A673 (cell line): ENCODE results near the gene PARVA.
A peak's percentile ranks its signal among the peaks of the same experiment; 100 is the strongest.

Source experiments
- EZH2 ChIP-seq: fragments of 200-600 bp; sonication (generic); IDR thresholded peaks from 2 replicates; pipeline ENCODE4 v1.6.1; 2017; ENCODE audit warnings: borderline replicate concordance, low read depth, mild to moderate bottlenecking, mixed read lengths, antibody characterized with exemption, low read length; ENCODE audit not compliant: poor library complexity, severe bottlenecking
- TF ChIP-seq, protein P1 (sequence below): fragments of 300-800, 200-600 bp; sonication (generic); conservative IDR thresholded peaks from 2 replicates; pipeline ENCODE4 v1.5.1; 2017; ENCODE audit warnings: low read depth, mild to moderate bottlenecking, antibody characterized with exemption, low read length, moderate library complexity, mixed read lengths

GRCh38 chr11:12496181-12497025 lies 119.0 kb downstream of the PARVA start:
- TF ChIP-seq, protein P1, sequence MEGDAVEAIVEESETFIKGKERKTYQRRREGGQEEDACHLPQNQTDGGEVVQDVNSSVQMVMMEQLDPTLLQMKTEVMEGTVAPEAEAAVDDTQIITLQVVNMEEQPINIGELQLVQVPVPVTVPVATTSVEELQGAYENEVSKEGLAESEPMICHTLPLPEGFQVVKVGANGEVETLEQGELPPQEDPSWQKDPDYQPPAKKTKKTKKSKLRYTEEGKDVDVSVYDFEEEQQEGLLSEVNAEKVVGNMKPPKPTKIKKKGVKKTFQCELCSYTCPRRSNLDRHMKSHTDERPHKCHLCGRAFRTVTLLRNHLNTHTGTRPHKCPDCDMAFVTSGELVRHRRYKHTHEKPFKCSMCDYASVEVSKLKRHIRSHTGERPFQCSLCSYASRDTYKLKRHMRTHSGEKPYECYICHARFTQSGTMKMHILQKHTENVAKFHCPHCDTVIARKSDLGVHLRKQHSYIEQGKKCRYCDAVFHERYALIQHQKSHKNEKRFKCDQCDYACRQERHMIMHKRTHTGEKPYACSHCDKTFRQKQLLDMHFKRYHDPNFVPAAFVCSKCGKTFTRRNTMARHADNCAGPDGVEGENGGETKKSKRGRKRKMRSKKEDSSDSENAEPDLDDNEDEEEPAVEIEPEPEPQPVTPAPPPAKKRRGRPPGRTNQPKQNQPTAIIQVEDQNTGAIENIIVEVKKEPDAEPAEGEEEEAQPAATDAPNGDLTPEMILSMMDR: 0 out of 2 replicates have a peak, but pooled peaks have one; percentile 18
- no peak for TF ChIP-seq EZH2
